Activated CD4-positive, alpha-beta T cell treated with anti-CD3 and anti-CD28 coated beads, Interleukin-2, amount 50 U/mL, for 4 hours (primary cell): Measurements from ENCODE around the gene LRMDA.
"Not testable (repeated sequence)": the region's sequence is repeated elsewhere in the genome, so short reads cannot be mapped to it uniquely, and the experiment has no call there.

Experiments
- DNase-seq, 2 experiments: peaks; one replicate each; pipeline ENCODE4 v3.0.0-alpha.2; 2020

LRMDA gene

GRCh38 chr10:75508239-75508813, 76.9 kb downstream of the LRMDA start:
- DNase-seq, result no peak

- no peak for DNase-seq
Measured at GRCh38 chr10:75508814-75509306, 77.4 kb downstream of the LRMDA start.

- no peak for DNase-seq
Measured at GRCh38 chr10:75509706-75510105, 78.3 kb downstream of the LRMDA start.

- DNase-seq, result no peak
Measured at GRCh38 chr10:75511011-75511410, 79.6 kb downstream of the LRMDA start.

GRCh38 chr10:75512203-75512933, 80.9 kb downstream of the LRMDA start:
- no peak for DNase-seq

- DNase-seq, result no peak
Measured at GRCh38 chr10:75513292-75513885, 82.0 kb downstream of the LRMDA start.

GRCh38 chr10:75514830-75515229, 83.4 kb downstream of the LRMDA start:
- no peak for DNase-seq

- not testable (repeated sequence) for DNase-seq
Measured at GRCh38 chr10:75516154-75516553, 84.7 kb downstream of the LRMDA start.

GRCh38 chr10:75519213-75519612, 87.8 kb downstream of the LRMDA start:
- not testable (repeated sequence) for DNase-seq

GRCh38 chr10:75521194-75521829, 89.9 kb downstream of the LRMDA start:
- DNase-seq, result not testable (repeated sequence)

GRCh38 chr10:75525067-75525466, 93.6 kb downstream of the LRMDA start:
- no peak for DNase-seq

- no peak for DNase-seq
Measured at GRCh38 chr10:75525646-75526045, 94.2 kb downstream of the LRMDA start.

GRCh38 chr10:75527542-75527941, 96.1 kb downstream of the LRMDA start:
- DNase-seq, result no peak

GRCh38 chr10:75528392-75528791, 97.0 kb downstream of the LRMDA start:
- DNase-seq, result no peak

- DNase-seq, result no peak
Measured at GRCh38 chr10:75530299-75530698, 98.9 kb downstream of the LRMDA start.

GRCh38 chr10:75531571-75532031, 100.2 kb downstream of the LRMDA start:
- DNase-seq, result no peak

- no peak for DNase-seq
Measured at GRCh38 chr10:75532253-75532924, 101.0 kb downstream of the LRMDA start.

GRCh38 chr10:75538144-75538543, 106.7 kb downstream of the LRMDA start:
- DNase-seq, result no peak

GRCh38 chr10:75538765-75539164, 107.3 kb downstream of the LRMDA start:
- DNase-seq, result no peak

GRCh38 chr10:75540357-75540966, 109.0 kb downstream of the LRMDA start:
- DNase-seq, result no peak

- no peak for DNase-seq
Measured at GRCh38 chr10:75540981-75541380, 109.6 kb downstream of the LRMDA start.

- DNase-seq, result no peak
Measured at GRCh38 chr10:75541411-75541810, 110.0 kb downstream of the LRMDA start.
